PC-3 (cell line): Measurements from ENCODE around the gene NOX4.

Source experiments
- EZH2 ChIP-seq: fragments of 300-600 bp; sonication (generic); IDR thresholded peaks from one replicate; pipeline ENCODE4 v1.6.1; 2017; ENCODE audit warnings: antibody characterized with exemption, mild to moderate bottlenecking, low read length; ENCODE audit not compliant: unreplicated experiment
- TF ChIP-seq, protein P1 (sequence below): fragments of 300-600 bp; sonication (generic); conservative IDR thresholded peaks from 2 replicates; pipeline ENCODE4 v1.5.1; 2017; ENCODE audit warnings: antibody characterized with exemption, low read depth, mild to moderate bottlenecking, low read length

DNA sequence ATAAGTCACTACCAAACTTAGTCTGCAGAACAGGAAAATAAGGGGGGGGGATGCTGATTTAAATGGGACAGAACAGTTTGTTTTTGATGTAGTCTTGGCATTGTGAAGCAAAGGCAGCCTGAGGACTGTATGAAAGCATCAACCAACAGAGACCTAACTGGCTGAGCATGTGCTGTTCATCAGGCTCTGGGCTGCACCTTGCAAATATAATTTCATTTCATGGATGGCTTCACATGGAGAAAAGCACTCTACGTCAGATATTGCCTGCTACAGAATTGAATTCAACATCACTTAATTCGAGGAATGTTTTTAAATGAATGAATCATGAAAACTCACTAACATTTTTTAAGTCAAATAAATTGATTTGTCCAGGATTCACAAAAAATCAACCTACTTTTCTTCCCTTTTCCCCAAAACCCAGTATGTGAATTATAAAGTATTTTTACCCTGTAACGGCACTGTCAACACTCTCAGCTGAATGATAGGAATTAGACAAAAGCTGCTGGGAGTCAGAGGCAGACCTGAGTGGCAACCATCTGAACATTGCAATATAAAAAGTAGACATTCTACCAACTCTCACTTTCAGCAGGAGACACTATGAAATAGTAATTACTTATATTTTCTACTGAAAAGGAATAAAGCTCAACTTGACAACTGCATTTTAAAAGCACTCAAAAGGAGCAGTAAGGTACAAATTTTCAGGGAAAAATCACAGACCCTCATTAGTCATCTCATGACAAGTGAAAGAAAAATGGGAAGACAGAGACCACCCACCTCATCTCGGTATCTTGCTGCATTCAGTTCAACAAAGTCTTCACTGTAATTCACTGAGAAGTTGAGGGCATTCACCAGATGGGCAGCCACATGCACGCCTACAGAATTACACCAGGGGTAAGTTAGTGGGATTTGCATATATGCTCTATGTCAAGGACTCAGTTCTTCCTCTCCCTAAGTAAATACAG, 47.5 kb downstream of the NOX4 start:
- TF ChIP-seq EZH2, result no peak
- TF ChIP-seq, protein P1, sequence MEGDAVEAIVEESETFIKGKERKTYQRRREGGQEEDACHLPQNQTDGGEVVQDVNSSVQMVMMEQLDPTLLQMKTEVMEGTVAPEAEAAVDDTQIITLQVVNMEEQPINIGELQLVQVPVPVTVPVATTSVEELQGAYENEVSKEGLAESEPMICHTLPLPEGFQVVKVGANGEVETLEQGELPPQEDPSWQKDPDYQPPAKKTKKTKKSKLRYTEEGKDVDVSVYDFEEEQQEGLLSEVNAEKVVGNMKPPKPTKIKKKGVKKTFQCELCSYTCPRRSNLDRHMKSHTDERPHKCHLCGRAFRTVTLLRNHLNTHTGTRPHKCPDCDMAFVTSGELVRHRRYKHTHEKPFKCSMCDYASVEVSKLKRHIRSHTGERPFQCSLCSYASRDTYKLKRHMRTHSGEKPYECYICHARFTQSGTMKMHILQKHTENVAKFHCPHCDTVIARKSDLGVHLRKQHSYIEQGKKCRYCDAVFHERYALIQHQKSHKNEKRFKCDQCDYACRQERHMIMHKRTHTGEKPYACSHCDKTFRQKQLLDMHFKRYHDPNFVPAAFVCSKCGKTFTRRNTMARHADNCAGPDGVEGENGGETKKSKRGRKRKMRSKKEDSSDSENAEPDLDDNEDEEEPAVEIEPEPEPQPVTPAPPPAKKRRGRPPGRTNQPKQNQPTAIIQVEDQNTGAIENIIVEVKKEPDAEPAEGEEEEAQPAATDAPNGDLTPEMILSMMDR, result no peak
